Lower leg skin (tissue), 3 donors: ENCODE results near the gene ZNF862.
"Not testable (repeated sequence)": the region's sequence is repeated elsewhere in the genome, so short reads cannot be mapped to it uniquely, and the experiment has no call there.

ENCODE experiments used
- POLR2A ChIP-seq, 2 donors: fragments of 450-650 bp; IDR thresholded peaks; one replicate each; pipeline ENCODE4 v1.6.1; 2016 to 2017; ENCODE audit warnings: antibody characterized with exemption in 2 of 2, mild to moderate bottlenecking in 1 of 2, moderate library complexity in 1 of 2
- TF ChIP-seq, protein P1 (sequence below), 3 donors: fragments of 450-650 bp; IDR thresholded peaks; one replicate each; pipeline ENCODE4 v1.5.1; 2016; ENCODE audit warnings: antibody characterized with exemption in 3 of 3, mild to moderate bottlenecking in 3 of 3, moderate library complexity in 2 of 3

DNA sequence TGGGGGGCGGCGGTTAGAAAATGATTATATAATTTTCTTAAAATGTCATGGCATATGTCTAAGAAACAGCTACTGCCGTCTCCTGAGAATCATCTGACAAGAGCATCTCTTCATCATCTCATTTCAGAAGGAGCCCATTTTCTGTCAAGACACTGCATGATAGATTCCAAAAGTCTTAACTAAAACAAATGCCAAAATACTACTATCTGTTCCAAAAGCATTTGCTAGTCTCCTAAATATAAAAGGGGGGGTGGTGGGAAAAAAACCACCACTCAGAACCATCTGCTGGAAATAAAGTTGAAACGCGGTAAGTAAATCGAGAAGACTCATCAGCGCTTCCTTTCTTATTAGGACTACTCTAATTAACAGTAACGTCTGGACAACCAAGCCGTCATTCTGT is 72.0 kb downstream of the ZNF862 start:
- TF ChIP-seq, protein P1, sequence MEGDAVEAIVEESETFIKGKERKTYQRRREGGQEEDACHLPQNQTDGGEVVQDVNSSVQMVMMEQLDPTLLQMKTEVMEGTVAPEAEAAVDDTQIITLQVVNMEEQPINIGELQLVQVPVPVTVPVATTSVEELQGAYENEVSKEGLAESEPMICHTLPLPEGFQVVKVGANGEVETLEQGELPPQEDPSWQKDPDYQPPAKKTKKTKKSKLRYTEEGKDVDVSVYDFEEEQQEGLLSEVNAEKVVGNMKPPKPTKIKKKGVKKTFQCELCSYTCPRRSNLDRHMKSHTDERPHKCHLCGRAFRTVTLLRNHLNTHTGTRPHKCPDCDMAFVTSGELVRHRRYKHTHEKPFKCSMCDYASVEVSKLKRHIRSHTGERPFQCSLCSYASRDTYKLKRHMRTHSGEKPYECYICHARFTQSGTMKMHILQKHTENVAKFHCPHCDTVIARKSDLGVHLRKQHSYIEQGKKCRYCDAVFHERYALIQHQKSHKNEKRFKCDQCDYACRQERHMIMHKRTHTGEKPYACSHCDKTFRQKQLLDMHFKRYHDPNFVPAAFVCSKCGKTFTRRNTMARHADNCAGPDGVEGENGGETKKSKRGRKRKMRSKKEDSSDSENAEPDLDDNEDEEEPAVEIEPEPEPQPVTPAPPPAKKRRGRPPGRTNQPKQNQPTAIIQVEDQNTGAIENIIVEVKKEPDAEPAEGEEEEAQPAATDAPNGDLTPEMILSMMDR (IDR thresholded peaks at IDR 0.05), result not testable (repeated sequence)
- TF ChIP-seq POLR2A (IDR thresholded peaks at IDR 0.05), result not testable (repeated sequence)
